Natural killer cell (primary cell): ENCODE measurements around the gene NTRK2. TPM values are rescaled to one million over a fixed set of nuclear protein-coding genes. Genes with fewer than 3 reads are reported as not detected.

ENCODE experiments used
- ATAC-seq, 3 donors: fragments of 150-1000 bp in 2 of 3; fragments of 200-7000 bp in 1 of 3; cut with Tn5 transposase; 1 replicate in 1 of 3; 2 replicates in 2 of 3; pipeline ENCODE4 v1.10.0; 2021; ENCODE audit warnings: mild to moderate bottlenecking in 2 of 3, moderate library complexity in 2 of 3
- DNase-seq, 2 donors: peaks; one replicate each; pipeline versions ENCODE4 v3.0.0 to v3.0.0-alpha.2; 2013 to 2021; ENCODE audit warnings: mixed read lengths in 1 of 2
- H3K27ac ChIP-seq: one replicate; pipeline ENCODE4 v1.5.1; 2013; ENCODE audit warnings: mild to moderate bottlenecking, low read length
- H3K27me3 ChIP-seq: one replicate; pipeline ENCODE4 v1.6.1; 2013; ENCODE audit warnings: low read length; ENCODE audit not compliant: control insufficient read depth, insufficient read depth
- H3K36me3 ChIP-seq: one replicate; pipeline ENCODE4 v1.6.1; 2013; ENCODE audit warnings: low read length; ENCODE audit not compliant: control insufficient read depth, insufficient read depth
- H3K4me1 ChIP-seq: one replicate; pipeline ENCODE4 v1.6.1; 2013; ENCODE audit warnings: low read length; ENCODE audit not compliant: control insufficient read depth, insufficient read depth
- H3K4me3 ChIP-seq: one replicate; pipeline ENCODE4 v1.5.1; 2013; ENCODE audit warnings: low read length
- H3K9me3 ChIP-seq: one replicate; pipeline ENCODE4 v1.6.1; 2013; ENCODE audit warnings: low read length; ENCODE audit not compliant: control insufficient read depth, insufficient read depth
- H3K27ac Mint-ChIP-seq, 2 donors: one replicate each; pipeline ENCODE4 v1.8.0; 2022; ENCODE audit warnings: mild to moderate bottlenecking in 2 of 2, mixed read lengths in 2 of 2, moderate library complexity in 1 of 2
- H3K27me3 Mint-ChIP-seq, 2 donors: one replicate each; pipeline ENCODE4 v1.8.0; 2022; ENCODE audit warnings: low read depth in 2 of 2, mixed read lengths in 2 of 2
- H3K36me3 Mint-ChIP-seq: one replicate; pipeline ENCODE4 v1.8.0; 2022; ENCODE audit warnings: mixed read lengths
- H3K4me1 Mint-ChIP-seq, 2 donors: one replicate each; pipeline ENCODE4 v1.8.0; 2022; ENCODE audit warnings: mixed read lengths in 2 of 2
- H3K4me3 Mint-ChIP-seq: one replicate; pipeline ENCODE4 v1.8.0; 2022; ENCODE audit warnings: mild to moderate bottlenecking, moderate library complexity, mixed read lengths
- H3K9me3 Mint-ChIP-seq, 2 donors: one replicate each; pipeline ENCODE4 v1.8.0; 2022; ENCODE audit warnings: mixed read lengths in 2 of 2
- CTCF ChIP-seq: fragments of 200-600 bp; IDR thresholded peaks from one replicate; pipeline ENCODE4 v1.8.0; 2022; ENCODE audit warnings: antibody characterized with exemption
- WGBS: methylation state at CpG from one replicate; pipeline ENCODE4 v1.1.7; 2013; ENCODE audit warnings: missing lambda C conversion rate; ENCODE audit not compliant: insufficient coverage; 5-methylcytosine and 5-hydroxymethylcytosine counted together
- intact Hi-C: fragments of 100-400 bp; cut with micrococcal nuclease; formaldehyde crosslinking; loops from one replicate; pipeline ENCODE4 v1.14.2; 2022
- total RNA-seq, 4 donors: library from RNA; stranded (reverse); fragments of 120-200 nt in 1 of 4; gene quantifications; one replicate each; pipeline versions ENCODE4 v1.2.3 to v1.2.4, GENCODE V29; 2013 to 2022

Gene NTRK2
- total RNA-seq, 3 donors from 2014 or later (not counting 1 experiment from before 2014, with no cell fraction given): 0.08 TPM; not detected in 2

DNA sequence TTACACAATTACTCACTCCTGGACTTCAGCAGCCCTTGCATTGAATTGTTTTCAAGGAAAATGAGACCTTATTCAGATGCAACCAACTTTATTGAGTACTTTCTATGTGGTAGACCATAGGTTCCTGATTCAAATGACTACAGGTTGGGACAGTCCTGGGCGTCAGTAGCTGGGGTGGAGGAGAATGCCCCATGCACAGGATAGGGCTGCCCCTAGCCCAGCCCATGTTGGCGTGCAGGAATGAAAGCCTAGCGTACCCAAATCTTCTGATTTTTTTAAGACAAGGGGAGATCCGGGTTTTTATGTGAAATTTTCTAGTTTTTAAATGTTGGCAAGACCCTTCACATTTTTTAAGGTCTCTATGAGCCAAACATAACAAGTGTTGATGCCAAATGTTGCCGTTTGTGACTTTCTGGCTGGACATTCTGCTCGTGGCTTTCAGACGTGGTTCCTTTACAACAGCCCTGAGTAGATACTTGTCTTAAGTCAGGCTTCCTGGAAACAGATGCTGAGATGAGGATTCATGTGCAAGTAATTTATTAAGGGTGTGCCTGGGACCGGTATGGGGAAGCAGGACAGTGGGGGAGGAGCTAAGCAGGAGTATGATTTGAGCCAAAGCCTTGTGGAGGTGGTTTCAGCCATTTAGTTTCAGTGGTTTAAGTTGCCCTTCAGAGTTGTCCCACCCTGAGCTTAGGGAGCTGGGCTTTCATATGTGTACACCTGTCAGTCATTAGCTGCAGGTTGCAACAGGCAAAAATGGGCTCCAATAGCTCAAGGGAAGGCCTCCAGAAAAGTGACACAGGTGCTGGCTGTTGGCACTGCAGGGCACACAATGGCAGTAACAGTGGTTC lies 154.1 kb downstream of the NTRK2 start:
- H3K27ac ChIP-seq: no peak overlapping the region
- H3K36me3 Mint-ChIP-seq: no peaks in the 10 kb centered on the region
- TF ChIP-seq CTCF: no peak
- H3K9me3 ChIP-seq: no peaks in the 10 kb centered on the region
- H3K27me3 Mint-ChIP-seq: peaks cover 10 to 14% of the 10 kb centered on the region in 2 donors
- no peaks in the 10 kb centered on the region for H3K4me1 Mint-ChIP-seq
- no peak overlapping the region for H3K4me3 ChIP-seq
- H3K4me3 Mint-ChIP-seq: no peak overlapping the region
- H3K27ac Mint-ChIP-seq: no peak overlapping the region
- 65% methylated on average over 8 of the region's 8 CpGs for WGBS
- no peaks in the 10 kb centered on the region for H3K9me3 Mint-ChIP-seq
- DNase-seq (no peak), ATAC-seq (no peak)
- intact Hi-C loops: no loop called here
- H3K36me3 ChIP-seq: no peaks in the 10 kb centered on the region
- peaks cover 2% of the 10 kb centered on the region for H3K27me3 ChIP-seq
- H3K4me1 ChIP-seq: no peaks in the 10 kb centered on the region

GRCh38 chr9:84827216-84827765 lies 157.8 kb downstream of the NTRK2 start:
- H3K9me3 ChIP-seq: no peaks in the 10 kb centered on the region
- no peak overlapping the region for H3K27ac ChIP-seq
- no peaks in the 10 kb centered on the region for H3K36me3 ChIP-seq
- DNase-seq (no peak), ATAC-seq (no peak)
- H3K4me3 Mint-ChIP-seq: no peak overlapping the region
- no peaks in the 10 kb centered on the region for H3K4me1 Mint-ChIP-seq
- no peak for TF ChIP-seq CTCF
- peaks cover 5 to 8% of the 10 kb centered on the region in 2 donors for H3K27me3 Mint-ChIP-seq
- no peaks in the 10 kb centered on the region for H3K36me3 Mint-ChIP-seq
- no peaks in the 10 kb centered on the region for H3K4me1 ChIP-seq
- intact Hi-C loops: no loop called here
- no peak overlapping the region for H3K4me3 ChIP-seq
- H3K27me3 ChIP-seq: peaks cover 2% of the 10 kb centered on the region
- H3K9me3 Mint-ChIP-seq: no peaks in the 10 kb centered on the region
- 75% methylated on average over 4 of the region's 4 CpGs for WGBS
- no peak overlapping the region for H3K27ac Mint-ChIP-seq

DNA sequence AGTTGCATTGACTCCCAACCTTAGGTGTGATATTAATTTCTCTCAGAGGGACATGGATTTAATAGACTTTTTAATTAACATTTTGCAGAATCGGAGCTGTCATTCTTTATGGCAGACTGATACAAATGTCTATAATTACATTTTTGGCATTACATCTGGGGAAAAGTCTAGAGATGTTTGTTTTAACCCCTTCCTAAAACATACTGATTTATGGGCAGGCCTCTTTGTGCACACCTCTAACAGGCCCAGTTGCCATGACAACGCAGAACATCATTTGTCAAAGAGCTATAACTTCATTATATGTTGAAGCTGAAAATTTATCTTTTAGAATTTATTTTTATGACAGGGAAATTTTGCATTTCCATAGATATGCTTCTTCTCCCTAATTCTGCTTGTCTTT lies 158.5 kb downstream of the NTRK2 start:
- WGBS: no CpG with 5 or more reads among the region's 2 CpGs
- Mint-ChIP-seq H3K27ac (no peak overlapping the region), H3K27me3 (peaks cover 8% of the 10 kb centered on the region in 2 donors), H3K4me1 (no peaks in the 10 kb centered on the region), H3K4me3 (no peak overlapping the region), H3K36me3 (no peaks in the 10 kb centered on the region), H3K9me3 (no peaks in the 10 kb centered on the region)
- no peaks in the 10 kb centered on the region for H3K36me3 ChIP-seq
- ATAC-seq (no peak), DNase-seq (no peak)
- H3K4me3 ChIP-seq: no peak overlapping the region
- no peak overlapping the region for H3K27ac ChIP-seq
- H3K9me3 ChIP-seq: no peaks in the 10 kb centered on the region
- intact Hi-C loops: no loop called here
- no peaks in the 10 kb centered on the region for H3K4me1 ChIP-seq
- H3K27me3 ChIP-seq: peaks cover 2% of the 10 kb centered on the region
- no peak for TF ChIP-seq CTCF
